ENCODE data around the gene CREM. TPM values are rescaled to one million over a fixed set of nuclear protein-coding genes. Genes with fewer than 3 reads are reported as not detected.

CREM gene
- total and polyA plus RNA-seq, 2 donors from 2014 or later, result 41.3 to 43.9 TPM

GRCh38 chr10:35251373-35252100 lies 124.9 kb downstream of the CREM start:
- FAIRE-seq, result no peak
- Histone ChIP-seq H3K4me3 (ENCODE audit: low read length in 3 of 3) (no peak overlapping the region), H3K27ac (ENCODE audit: low read depth in 2 of 2, low read length in 2 of 2) (no peak overlapping the region), H3K9ac (ENCODE audit: low read length in 3 of 3) (no peak overlapping the region), H3K27me3 (ENCODE audit: control insufficient read depth, insufficient read depth, low read length) (no peaks in the 10 kb centered on the region), H3K4me1 (ENCODE audit: control insufficient read depth in 2 of 3, insufficient read depth in 2 of 3, low read depth in 1 of 3, low read length in 3 of 3) (no peaks in the 10 kb centered on the region), H3K36me3 (ENCODE audit: control insufficient read depth in 2 of 3, insufficient read depth in 3 of 3, low read length in 3 of 3) (no peaks in the 10 kb centered on the region), H3K9me3 (ENCODE audit: control insufficient read depth in 2 of 3, insufficient read depth in 1 of 3, low read length in 3 of 3) (peaks cover 0 to 2% (median 0%) of the 10 kb centered on the region in 3 donors)
- DNase-seq, result no peak
- intact Hi-C loops (cut with DNase I), result no loop called here
- no peak for TF ChIP-seq CTCF (IDR thresholded peaks at IDR 0.05; ENCODE audit: borderline replicate concordance, extremely low read depth, insufficient read depth)

- FAIRE-seq, result no peak
Measured at GRCh38 chr10:35257057-35257983, 130.7 kb downstream of the CREM start.

GRCh38 chr10:35259769-35260397 lies 133.2 kb downstream of the CREM start:
- no peak for FAIRE-seq
- Histone ChIP-seq H3K27me3 (ENCODE audit: control insufficient read depth, insufficient read depth, low read length) (no peaks in the 10 kb centered on the region), H3K27ac (ENCODE audit: low read depth in 2 of 2, low read length in 2 of 2) (no peak overlapping the region), H3K9me3 (ENCODE audit: control insufficient read depth in 2 of 3, insufficient read depth in 1 of 3, low read length in 3 of 3) (peaks cover 0 to 7% (median 0%) of the 10 kb centered on the region in 3 donors), H3K4me3 (ENCODE audit: low read length in 3 of 3) (no peak overlapping the region), H3K4me1 (ENCODE audit: control insufficient read depth in 2 of 3, insufficient read depth in 2 of 3, low read depth in 1 of 3, low read length in 3 of 3) (no peaks in the 10 kb centered on the region), H3K9ac (ENCODE audit: low read length in 3 of 3) (no peak overlapping the region), H3K36me3 (ENCODE audit: control insufficient read depth in 2 of 3, insufficient read depth in 3 of 3, low read length in 3 of 3) (no peaks in the 10 kb centered on the region)
- no peak for TF ChIP-seq CTCF (IDR thresholded peaks at IDR 0.05; ENCODE audit: borderline replicate concordance, extremely low read depth, insufficient read depth)
- DNase-seq, result no peak
- intact Hi-C loops (cut with DNase I), result no loop called here

More at GRCh38 chr10:35257057-35257983, 130.7 kb downstream of the CREM start:
- H3K27ac ChIP-seq (ENCODE audit: low read depth in 2 of 2, low read length in 2 of 2), result no peak overlapping the region
- DNase-seq, result no peak
- H3K4me1 ChIP-seq (ENCODE audit: control insufficient read depth in 2 of 3, insufficient read depth in 2 of 3, low read depth in 1 of 3, low read length in 3 of 3), result no peaks in the 10 kb centered on the region
- peaks cover 0 to 7% (median 0%) of the 10 kb centered on the region in 3 donors for H3K9me3 ChIP-seq (ENCODE audit: control insufficient read depth in 2 of 3, insufficient read depth in 1 of 3, low read length in 3 of 3)
- H3K36me3 ChIP-seq (ENCODE audit: control insufficient read depth in 2 of 3, insufficient read depth in 3 of 3, low read length in 3 of 3), result no peaks in the 10 kb centered on the region
- TF ChIP-seq CTCF (IDR thresholded peaks at IDR 0.05; ENCODE audit: borderline replicate concordance, extremely low read depth, insufficient read depth), result no peak
- no peak overlapping the region for H3K4me3 ChIP-seq (ENCODE audit: low read length in 3 of 3)
- H3K9ac ChIP-seq (ENCODE audit: low read length in 3 of 3), result no peak overlapping the region
- intact Hi-C loops (cut with DNase I), result no loop called here
- no peaks in the 10 kb centered on the region for H3K27me3 ChIP-seq (ENCODE audit: control insufficient read depth, insufficient read depth, low read length)
